Measurements from ENCODE around the gene ENTPD5. TPM values are rescaled to one million over a fixed set of nuclear protein-coding genes. Genes with fewer than 3 reads are reported as not detected.

Gene ENTPD5
- total RNA-seq, 1 donor from 2014 or later = 16.0 TPM

DNA sequence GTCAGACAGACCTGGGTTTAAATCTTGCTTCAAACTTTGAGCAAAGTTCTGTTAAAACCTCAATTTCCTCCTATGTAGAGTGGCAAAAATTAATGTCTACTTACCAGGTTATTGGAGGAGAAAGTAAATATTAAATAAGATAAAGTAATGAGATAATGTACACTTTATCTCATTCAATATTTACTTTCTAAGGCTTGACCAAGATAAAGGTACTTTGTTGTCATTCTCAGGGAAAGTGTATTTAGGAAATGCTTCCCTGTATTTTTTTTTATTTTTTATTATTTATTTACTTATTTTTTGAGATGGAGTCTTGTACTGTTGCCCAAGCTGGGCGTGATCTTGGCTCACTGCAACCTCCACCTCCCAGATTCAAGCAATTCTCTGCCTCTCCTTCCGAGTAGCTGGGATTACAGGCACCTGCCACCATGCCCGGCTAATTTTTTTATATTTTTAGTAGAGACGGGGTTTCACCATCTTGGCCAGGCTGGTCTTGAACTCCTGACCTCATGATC is 73.9 kb downstream of the ENTPD5 start:
- TF ChIP-seq, protein P1, sequence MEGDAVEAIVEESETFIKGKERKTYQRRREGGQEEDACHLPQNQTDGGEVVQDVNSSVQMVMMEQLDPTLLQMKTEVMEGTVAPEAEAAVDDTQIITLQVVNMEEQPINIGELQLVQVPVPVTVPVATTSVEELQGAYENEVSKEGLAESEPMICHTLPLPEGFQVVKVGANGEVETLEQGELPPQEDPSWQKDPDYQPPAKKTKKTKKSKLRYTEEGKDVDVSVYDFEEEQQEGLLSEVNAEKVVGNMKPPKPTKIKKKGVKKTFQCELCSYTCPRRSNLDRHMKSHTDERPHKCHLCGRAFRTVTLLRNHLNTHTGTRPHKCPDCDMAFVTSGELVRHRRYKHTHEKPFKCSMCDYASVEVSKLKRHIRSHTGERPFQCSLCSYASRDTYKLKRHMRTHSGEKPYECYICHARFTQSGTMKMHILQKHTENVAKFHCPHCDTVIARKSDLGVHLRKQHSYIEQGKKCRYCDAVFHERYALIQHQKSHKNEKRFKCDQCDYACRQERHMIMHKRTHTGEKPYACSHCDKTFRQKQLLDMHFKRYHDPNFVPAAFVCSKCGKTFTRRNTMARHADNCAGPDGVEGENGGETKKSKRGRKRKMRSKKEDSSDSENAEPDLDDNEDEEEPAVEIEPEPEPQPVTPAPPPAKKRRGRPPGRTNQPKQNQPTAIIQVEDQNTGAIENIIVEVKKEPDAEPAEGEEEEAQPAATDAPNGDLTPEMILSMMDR (IDR thresholded peaks at IDR 0.05; ENCODE audit: unreplicated experiment) = no peak
- Mint-ChIP-seq H3K4me1 (ENCODE audit: unreplicated experiment) (peaks cover 3% of the 10 kb centered on the region), H3K27ac (ENCODE audit: unreplicated experiment) (no peak overlapping the region), H3K36me3 (ENCODE audit: low read depth, unreplicated experiment) (peaks cover 12% of the 10 kb centered on the region), H3K9me3 (ENCODE audit: unreplicated experiment) (no peaks in the 10 kb centered on the region), H3K27me3 (ENCODE audit: unreplicated experiment) (peaks cover 13% of the 10 kb centered on the region), H3K4me3 (ENCODE audit: unreplicated experiment) (peak overlapping the region; percentile 7)
- DNase-seq (ENCODE audit: low spot score) = no peak

- peaks cover 8% of the 10 kb centered on the region for H3K27me3 Mint-ChIP-seq (ENCODE audit: unreplicated experiment)
- H3K4me3 Mint-ChIP-seq (ENCODE audit: unreplicated experiment) = peak overlapping the region; percentile 7
- DNase-seq (ENCODE audit: low spot score) = no peak
- peaks cover 13% of the 10 kb centered on the region for H3K36me3 Mint-ChIP-seq (ENCODE audit: low read depth, unreplicated experiment)
- H3K27ac Mint-ChIP-seq (ENCODE audit: unreplicated experiment) = no peak overlapping the region
- TF ChIP-seq, protein P1 (IDR thresholded peaks at IDR 0.05; ENCODE audit: unreplicated experiment) = no peak
- peaks cover 3% of the 10 kb centered on the region for H3K4me1 Mint-ChIP-seq (ENCODE audit: unreplicated experiment)
- H3K9me3 Mint-ChIP-seq (ENCODE audit: unreplicated experiment) = no peaks in the 10 kb centered on the region
These were observed 74.5 kb downstream of the ENTPD5 start for GRCh38 chr14:73944432-73945158.

- no peak overlapping the region for H3K27ac Mint-ChIP-seq (ENCODE audit: unreplicated experiment)
- peaks cover 13% of the 10 kb centered on the region for H3K36me3 Mint-ChIP-seq (ENCODE audit: low read depth, unreplicated experiment)
- H3K4me1 Mint-ChIP-seq (ENCODE audit: unreplicated experiment) = peaks cover 3% of the 10 kb centered on the region
- H3K9me3 Mint-ChIP-seq (ENCODE audit: unreplicated experiment) = no peaks in the 10 kb centered on the region
- no peak for DNase-seq (ENCODE audit: low spot score)
- H3K27me3 Mint-ChIP-seq (ENCODE audit: unreplicated experiment) = peaks cover 8% of the 10 kb centered on the region
- H3K4me3 Mint-ChIP-seq (ENCODE audit: unreplicated experiment) = no peak overlapping the region
- TF ChIP-seq, protein P1 (IDR thresholded peaks at IDR 0.05; ENCODE audit: unreplicated experiment) = no peak
These were observed 76.0 kb downstream of the ENTPD5 start for GRCh38 chr14:73943083-73943482.

- Mint-ChIP-seq H3K36me3 (ENCODE audit: low read depth, unreplicated experiment) (peaks cover 13% of the 10 kb centered on the region), H3K27ac (ENCODE audit: unreplicated experiment) (no peak overlapping the region), H3K9me3 (ENCODE audit: unreplicated experiment) (no peaks in the 10 kb centered on the region), H3K27me3 (ENCODE audit: unreplicated experiment) (peaks cover 8% of the 10 kb centered on the region), H3K4me1 (ENCODE audit: unreplicated experiment) (peaks cover 3% of the 10 kb centered on the region), H3K4me3 (ENCODE audit: unreplicated experiment) (no peak overlapping the region)
- DNase-seq (ENCODE audit: low spot score) = no peak
- TF ChIP-seq, protein P1 (IDR thresholded peaks at IDR 0.05; ENCODE audit: unreplicated experiment) = no peak
These were observed 76.9 kb downstream of the ENTPD5 start for GRCh38 chr14:73942180-73942579.

- Mint-ChIP-seq H3K36me3 (ENCODE audit: low read depth, unreplicated experiment) (peaks cover 7% of the 10 kb centered on the region), H3K9me3 (ENCODE audit: unreplicated experiment) (no peaks in the 10 kb centered on the region), H3K4me1 (ENCODE audit: unreplicated experiment) (no peaks in the 10 kb centered on the region), H3K27ac (ENCODE audit: unreplicated experiment) (no peak overlapping the region), H3K27me3 (ENCODE audit: unreplicated experiment) (peaks cover 2% of the 10 kb centered on the region), H3K4me3 (ENCODE audit: unreplicated experiment) (no peak overlapping the region)
- DNase-seq (ENCODE audit: low spot score) = no peak
- TF ChIP-seq, protein P1 (IDR thresholded peaks at IDR 0.05; ENCODE audit: unreplicated experiment) = no peak
These were observed 82.1 kb downstream of the ENTPD5 start for GRCh38 chr14:73937012-73937411.
